Prostate gland (tissue), 2 donors: ENCODE results near the gene PRKG1.

ENCODE experiments used
- CTCF ChIP-seq, 4 experiments: fragments of 200-600 bp in 2 of 4; fragments of 450-650 bp in 2 of 4; sonication (generic) in 2 of 4; IDR thresholded peaks; 1 replicate in 3 of 4; 2 replicates in 1 of 4; pipeline ENCODE4 v1.5.1; 2016 to 2019; ENCODE audit warnings: antibody characterized with exemption in 4 of 4, mild to moderate bottlenecking in 2 of 4, moderate library complexity in 2 of 4
- POLR2A ChIP-seq: fragments of 450-650 bp; IDR thresholded peaks from one replicate; pipeline ENCODE4 v1.6.1; 2016; ENCODE audit warnings: antibody characterized with exemption, mild to moderate bottlenecking

- no peak for TF ChIP-seq CTCF (IDR thresholded peaks at IDR 0.05)
- TF ChIP-seq POLR2A = no peak
These were observed 698.1 kb downstream of the PRKG1 start for GRCh38 chr10:51772387-51772786.
